Liver (tissue), 3 donors: ENCODE results near the gene TNFRSF21.
"Not testable (repeated sequence)": the region's sequence is repeated elsewhere in the genome, so short reads cannot be mapped to it uniquely, and the experiment has no call there.

Experiments
- ATF3 ChIP-seq: IDR thresholded peaks from 2 replicates; pipeline ENCODE4 v1.6.1; 2016; ENCODE audit warnings: antibody characterized with exemption
- CTCF ChIP-seq: fragments of 150-350 bp; IDR thresholded peaks from 2 replicates; pipeline ENCODE4 v1.5.1; 2017; ENCODE audit warnings: improper control_type of control experiment, low read depth, low read length; ENCODE audit not compliant: missing input control
- EGR1 ChIP-seq, 2 donors: IDR thresholded peaks; 2 replicates each; pipeline ENCODE4 v1.6.1; 2016 to 2018; ENCODE audit warnings: antibody characterized with exemption in 2 of 2, low read depth in 2 of 2
- JUND ChIP-seq, 2 donors: IDR thresholded peaks; 2 replicates each; pipeline ENCODE4 v1.6.1; 2016; ENCODE audit warnings: antibody characterized with exemption in 2 of 2
- RAD21 ChIP-seq, 2 donors: IDR thresholded peaks; 2 replicates each; pipeline ENCODE4 v1.6.1; 2016; ENCODE audit warnings: antibody characterized with exemption in 2 of 2, mild to moderate bottlenecking in 2 of 2
- SP1 ChIP-seq: IDR thresholded peaks from 2 replicates; pipeline ENCODE4 v1.6.1; 2018; ENCODE audit warnings: antibody characterized with exemption, mild to moderate bottlenecking
- TAF1 ChIP-seq: conservative IDR thresholded peaks from 2 replicates; pipeline ENCODE4 v1.6.1; 2016; ENCODE audit warnings: antibody characterized with exemption, mild to moderate bottlenecking
- YY1 ChIP-seq: IDR thresholded peaks from 2 replicates; pipeline ENCODE4 v1.6.1; 2016; ENCODE audit warnings: antibody characterized with exemption, mild to moderate bottlenecking
- ZBTB33 ChIP-seq: IDR thresholded peaks from 2 replicates; pipeline ENCODE4 v1.6.1; 2016; ENCODE audit warnings: antibody characterized with exemption
- TF ChIP-seq, protein P1 (sequence below): IDR thresholded peaks from 2 replicates; pipeline ENCODE4 v1.6.1; 2016; ENCODE audit warnings: antibody characterized with exemption, mild to moderate bottlenecking
- TF ChIP-seq, protein P2 (sequence below): IDR thresholded peaks from 2 replicates; pipeline ENCODE4 v1.6.1; 2016; ENCODE audit warnings: antibody characterized with exemption
- donor health status: healthy.
- donor health status: healthy.

DNA sequence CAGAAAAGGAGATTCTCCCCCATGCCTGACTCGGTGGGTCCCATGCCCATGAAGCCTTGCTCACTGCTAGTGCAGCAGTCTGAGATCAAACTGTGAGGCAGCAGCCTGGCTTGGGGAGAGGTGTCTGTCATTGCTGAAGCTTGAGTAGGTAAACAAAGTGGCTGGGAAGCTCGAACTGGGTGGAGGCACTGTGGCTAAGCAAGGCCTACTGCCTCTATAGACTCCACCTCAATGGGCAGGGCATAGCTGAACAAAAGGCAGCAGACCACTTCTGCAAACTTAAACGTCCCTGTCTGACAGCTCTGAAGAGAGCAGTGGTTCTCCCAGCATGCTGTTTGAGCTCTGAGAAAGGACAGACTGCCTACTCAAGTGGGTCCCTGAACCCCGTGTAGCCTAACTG, 18.4 kb upstream of the TNFRSF21 start:
- TF ChIP-seq CTCF; RAD21 (IDR thresholded peaks at IDR 0.05); ATF3; JUND (IDR thresholded peaks at IDR 0.05); EGR1 (IDR thresholded peaks at IDR 0.05; ENCODE audit: low read depth in 2 of 2); ZBTB33; YY1; TAF1; SP1: not testable (repeated sequence)
- TF ChIP-seq, protein P1, sequence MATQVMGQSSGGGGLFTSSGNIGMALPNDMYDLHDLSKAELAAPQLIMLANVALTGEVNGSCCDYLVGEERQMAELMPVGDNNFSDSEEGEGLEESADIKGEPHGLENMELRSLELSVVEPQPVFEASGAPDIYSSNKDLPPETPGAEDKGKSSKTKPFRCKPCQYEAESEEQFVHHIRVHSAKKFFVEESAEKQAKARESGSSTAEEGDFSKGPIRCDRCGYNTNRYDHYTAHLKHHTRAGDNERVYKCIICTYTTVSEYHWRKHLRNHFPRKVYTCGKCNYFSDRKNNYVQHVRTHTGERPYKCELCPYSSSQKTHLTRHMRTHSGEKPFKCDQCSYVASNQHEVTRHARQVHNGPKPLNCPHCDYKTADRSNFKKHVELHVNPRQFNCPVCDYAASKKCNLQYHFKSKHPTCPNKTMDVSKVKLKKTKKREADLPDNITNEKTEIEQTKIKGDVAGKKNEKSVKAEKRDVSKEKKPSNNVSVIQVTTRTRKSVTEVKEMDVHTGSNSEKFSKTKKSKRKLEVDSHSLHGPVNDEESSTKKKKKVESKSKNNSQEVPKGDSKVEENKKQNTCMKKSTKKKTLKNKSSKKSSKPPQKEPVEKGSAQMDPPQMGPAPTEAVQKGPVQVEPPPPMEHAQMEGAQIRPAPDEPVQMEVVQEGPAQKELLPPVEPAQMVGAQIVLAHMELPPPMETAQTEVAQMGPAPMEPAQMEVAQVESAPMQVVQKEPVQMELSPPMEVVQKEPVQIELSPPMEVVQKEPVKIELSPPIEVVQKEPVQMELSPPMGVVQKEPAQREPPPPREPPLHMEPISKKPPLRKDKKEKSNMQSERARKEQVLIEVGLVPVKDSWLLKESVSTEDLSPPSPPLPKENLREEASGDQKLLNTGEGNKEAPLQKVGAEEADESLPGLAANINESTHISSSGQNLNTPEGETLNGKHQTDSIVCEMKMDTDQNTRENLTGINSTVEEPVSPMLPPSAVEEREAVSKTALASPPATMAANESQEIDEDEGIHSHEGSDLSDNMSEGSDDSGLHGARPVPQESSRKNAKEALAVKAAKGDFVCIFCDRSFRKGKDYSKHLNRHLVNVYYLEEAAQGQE = not testable (repeated sequence)
- TF ChIP-seq, protein P2, sequence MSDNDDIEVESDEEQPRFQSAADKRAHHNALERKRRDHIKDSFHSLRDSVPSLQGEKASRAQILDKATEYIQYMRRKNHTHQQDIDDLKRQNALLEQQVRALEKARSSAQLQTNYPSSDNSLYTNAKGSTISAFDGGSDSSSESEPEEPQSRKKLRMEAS = not testable (repeated sequence)
